Activated naive CD8-positive, alpha-beta T cell treated with anti-CD3 and anti-CD28 coated beads, Interleukin-2, amount 50 U/mL, for 24 hours (primary cell): ENCODE results near the gene PCDHGC4.

Source experiments
- ATAC-seq: fragments of 150-1000 bp; cut with Tn5 transposase; one replicate; pipeline ENCODE4 v1.10.0; 2021
- DNase-seq: peaks from one replicate; pipeline ENCODE4 v3.0.0; 2021
- H3K27ac Mint-ChIP-seq: one replicate; pipeline ENCODE4 v1.8.0; 2021; ENCODE audit warnings: mild to moderate bottlenecking, mixed read lengths
- H3K27me3 Mint-ChIP-seq: one replicate; pipeline ENCODE4 v1.8.0; 2021; ENCODE audit warnings: mixed read lengths
- H3K36me3 Mint-ChIP-seq: one replicate; pipeline ENCODE4 v1.8.0; 2021; ENCODE audit warnings: low read depth, mixed read lengths
- H3K4me1 Mint-ChIP-seq: one replicate; pipeline ENCODE4 v1.8.0; 2021; ENCODE audit warnings: mixed read lengths
- H3K4me3 Mint-ChIP-seq: one replicate; pipeline ENCODE4 v1.8.0; 2021; ENCODE audit warnings: mild to moderate bottlenecking, moderate library complexity, mixed read lengths
- H3K9me3 Mint-ChIP-seq: one replicate; pipeline ENCODE4 v1.8.0; 2021; ENCODE audit warnings: mixed read lengths

The PCDHGC4 gene

DNA sequence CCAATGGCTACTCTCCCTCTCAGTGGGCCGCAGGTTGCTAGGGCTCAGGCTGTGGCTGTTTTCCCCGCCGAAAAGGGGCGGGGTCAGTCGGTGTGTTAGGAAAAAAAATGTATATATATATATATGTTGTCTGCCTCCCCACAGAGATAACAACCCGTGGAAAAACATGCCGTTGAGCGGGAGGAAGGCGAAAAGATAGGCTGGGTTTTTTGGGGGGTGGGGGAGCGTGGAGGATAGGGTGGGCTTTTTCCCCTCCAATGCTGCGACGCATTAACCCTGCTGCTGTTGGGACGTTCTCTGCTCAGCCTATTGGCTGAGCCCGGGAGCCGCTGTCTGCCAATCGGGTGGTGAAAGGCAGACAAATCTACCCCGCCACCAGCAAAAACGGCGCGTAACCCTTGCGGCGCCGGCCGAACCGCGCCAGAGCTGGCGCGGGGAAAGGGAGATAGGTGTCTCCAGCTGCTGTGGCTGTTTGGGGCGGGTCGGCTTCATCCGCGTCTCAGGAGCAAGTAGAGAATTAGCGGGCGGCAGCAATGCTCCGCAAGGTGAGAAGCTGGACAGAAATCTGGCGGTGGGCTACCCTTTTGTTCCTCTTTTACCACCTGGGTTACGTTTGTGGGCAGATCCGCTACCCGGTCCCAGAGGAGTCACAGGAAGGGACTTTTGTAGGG, at the start of gene PCDHGC4:
TSS of gene PCDHGC4 (plus strand) at position 390 of the 671 bp plus-strand sequence. CDS start at position 534, 144 bp downstream.
- no peak for DNase-seq

DNA sequence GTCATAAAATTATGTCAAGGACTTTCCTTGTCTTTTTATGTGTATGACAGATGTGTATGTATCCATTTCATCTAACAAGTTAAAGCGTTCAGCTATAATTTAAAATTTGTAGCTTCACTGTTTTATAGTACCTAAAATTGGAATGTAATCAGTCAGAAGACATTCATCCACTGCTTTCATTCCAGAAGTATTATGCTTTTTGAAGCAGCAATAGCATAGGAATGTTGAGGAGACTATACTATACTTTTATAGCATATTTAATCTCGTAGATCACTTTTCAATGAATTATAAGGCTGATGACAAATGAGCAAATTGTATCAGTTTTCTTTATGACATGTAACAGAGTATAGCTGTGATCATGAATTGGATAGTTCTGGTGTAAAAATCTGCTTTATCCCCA, 47.6 kb upstream of the PCDHGC4 start:
- Mint-ChIP-seq H3K4me3 (no peak overlapping the region), H3K9me3 (peaks cover 15% of the 10 kb centered on the region), H3K4me1 (peaks cover 1% of the 10 kb centered on the region), H3K27me3 (peaks cover 38% of the 10 kb centered on the region), H3K36me3 (peaks cover 2% of the 10 kb centered on the region), H3K27ac (no peak overlapping the region)
- ATAC-seq (no peak), DNase-seq (no peak)

More for the DNA sequence above, at the start of gene PCDHGC4:
- ATAC-seq: peak; percentile 35
- Mint-ChIP-seq H3K9me3 (no peaks in the 10 kb centered on the region), H3K27me3 (peaks cover 85% of the 10 kb centered on the region), H3K4me3 (peak within 1 kb of the TSS; percentile 21), H3K36me3 (no peaks in the 10 kb centered on the region), H3K4me1 (peaks cover 6% of the 10 kb centered on the region), H3K27ac (no peak within 1 kb of the TSS)

DNA sequence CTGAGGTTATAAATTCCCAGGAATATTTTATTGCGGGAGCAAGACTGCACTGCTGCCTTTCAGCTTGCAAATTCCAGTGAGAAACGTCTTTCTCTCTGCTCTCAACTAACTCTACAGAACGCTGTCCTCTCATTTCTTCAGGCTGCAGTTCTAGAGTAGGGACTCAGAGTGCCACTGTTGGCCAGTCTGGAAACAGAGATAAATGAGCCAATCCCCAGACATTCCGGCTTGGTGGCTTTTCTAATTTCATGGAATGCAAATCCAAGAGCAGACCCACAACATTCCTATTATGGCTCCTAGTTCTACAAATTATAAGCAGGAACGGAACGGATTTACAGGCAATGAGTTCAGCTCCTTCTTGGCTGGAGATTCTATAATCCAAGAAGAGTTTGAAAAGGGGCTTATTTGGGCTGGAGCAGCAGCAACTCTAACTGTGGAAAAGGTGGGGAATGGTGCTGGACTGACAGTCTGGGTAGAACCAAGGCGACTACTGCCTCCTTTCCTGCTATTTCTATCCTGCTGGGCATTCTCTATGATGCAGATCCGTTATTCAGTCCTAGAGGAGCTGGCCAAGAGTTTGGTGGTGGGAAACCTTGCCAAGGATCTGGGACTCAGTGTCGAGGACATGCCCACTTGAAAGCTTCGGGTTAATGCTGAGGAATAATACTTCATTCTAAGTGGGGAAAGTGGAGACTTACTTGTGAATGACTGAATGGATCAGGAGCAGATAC, 45.3 kb upstream of the PCDHGC4 start:
- no peaks in the 10 kb centered on the region for H3K4me1 Mint-ChIP-seq
- H3K9me3 Mint-ChIP-seq: peaks cover 4% of the 10 kb centered on the region
- H3K36me3 Mint-ChIP-seq: no peaks in the 10 kb centered on the region
- ATAC-seq (no peak), DNase-seq (no peak)
- no peak overlapping the region for H3K27ac Mint-ChIP-seq
- H3K27me3 Mint-ChIP-seq: peaks cover 23% of the 10 kb centered on the region
- H3K4me3 Mint-ChIP-seq: no peak overlapping the region

DNA sequence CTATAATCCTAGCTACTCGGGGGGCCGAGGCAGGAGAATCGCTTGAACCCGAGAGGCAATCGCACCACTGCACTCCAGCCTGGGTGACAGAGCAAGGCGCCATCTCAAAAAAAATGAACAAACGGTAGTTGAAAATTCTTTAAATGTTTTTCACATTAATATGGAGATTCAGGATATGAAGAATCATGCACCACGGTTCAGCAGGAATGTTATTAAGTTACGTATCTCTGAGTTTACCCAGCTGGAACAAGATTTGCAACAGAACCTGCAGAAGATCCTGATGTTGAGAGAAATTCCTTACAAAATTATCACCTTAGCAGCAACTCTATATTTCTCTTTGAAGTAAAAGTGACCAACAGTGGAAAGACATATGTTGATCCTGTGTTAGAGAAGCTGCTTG, 44.5 kb upstream of the PCDHGC4 start:
- no peak for ATAC-seq
- no peak overlapping the region for H3K4me3 Mint-ChIP-seq
- DNase-seq: no peak
- peaks cover 4% of the 10 kb centered on the region for H3K9me3 Mint-ChIP-seq
- no peaks in the 10 kb centered on the region for H3K4me1 Mint-ChIP-seq
- no peak overlapping the region for H3K27ac Mint-ChIP-seq
- H3K36me3 Mint-ChIP-seq: no peaks in the 10 kb centered on the region
- peaks cover 25% of the 10 kb centered on the region for H3K27me3 Mint-ChIP-seq

DNA sequence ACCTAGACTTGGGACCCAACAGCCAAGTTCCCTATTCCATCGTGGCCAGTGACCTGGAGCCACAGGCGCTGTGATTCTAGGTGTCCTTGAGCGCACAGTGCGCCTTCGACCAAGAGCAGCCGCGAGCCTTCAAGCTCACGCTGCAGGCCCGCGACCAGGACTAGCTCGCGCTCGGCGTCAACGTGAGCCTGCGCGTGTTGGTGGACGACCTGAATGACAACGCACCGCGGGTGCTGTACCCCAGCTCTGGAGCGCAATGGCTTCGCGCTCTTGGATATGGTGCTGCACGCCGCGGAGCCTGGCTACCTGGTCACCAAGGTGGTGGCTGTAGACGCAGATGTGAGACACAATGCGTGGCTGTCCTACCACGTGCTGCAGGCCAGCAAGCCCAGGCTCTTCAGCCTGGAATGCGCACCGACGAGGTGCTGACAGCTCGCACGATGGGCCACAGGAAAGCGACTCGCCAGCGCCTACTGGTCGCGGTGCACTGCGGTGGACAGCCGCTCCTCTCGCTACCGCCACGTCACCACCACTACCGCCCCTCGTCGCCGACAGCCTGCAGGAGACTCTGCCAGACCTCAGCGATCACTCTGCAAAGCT, 43.2 kb upstream of the PCDHGC4 start:
- no peak overlapping the region for H3K4me3 Mint-ChIP-seq
- DNase-seq (no peak), ATAC-seq (no peak)
- no peaks in the 10 kb centered on the region for H3K4me1 Mint-ChIP-seq
- H3K36me3 Mint-ChIP-seq: no peaks in the 10 kb centered on the region
- peaks cover 4% of the 10 kb centered on the region for H3K9me3 Mint-ChIP-seq
- no peak overlapping the region for H3K27ac Mint-ChIP-seq
- H3K27me3 Mint-ChIP-seq: peaks cover 25% of the 10 kb centered on the region

DNA sequence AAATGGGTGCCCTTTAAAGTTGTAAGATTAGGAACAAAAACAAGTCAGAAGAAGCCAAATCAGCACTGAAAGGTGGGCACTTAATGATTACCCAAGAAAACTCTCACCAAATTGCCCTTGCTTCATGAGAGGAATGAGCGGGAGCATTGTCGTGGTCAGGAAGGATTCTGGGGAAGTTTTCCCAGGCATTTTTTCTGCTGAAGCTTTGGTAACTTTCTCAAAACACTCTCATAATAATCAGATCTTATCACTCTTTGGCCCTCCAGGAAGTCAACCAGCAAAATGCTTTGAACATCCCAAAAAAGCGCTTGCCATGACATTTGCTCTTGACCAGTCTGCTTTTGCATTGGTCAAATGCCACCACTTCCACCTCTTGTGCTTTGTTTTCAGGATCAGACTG, 19.5 kb upstream of the PCDHGC4 start:
- no peak overlapping the region for H3K27ac Mint-ChIP-seq
- H3K27me3 Mint-ChIP-seq: peaks cover 22% of the 10 kb centered on the region
- DNase-seq (no peak), ATAC-seq (no peak)
- H3K9me3 Mint-ChIP-seq: no peaks in the 10 kb centered on the region
- H3K36me3 Mint-ChIP-seq: no peaks in the 10 kb centered on the region
- H3K4me3 Mint-ChIP-seq: no peak overlapping the region
- no peaks in the 10 kb centered on the region for H3K4me1 Mint-ChIP-seq

DNA sequence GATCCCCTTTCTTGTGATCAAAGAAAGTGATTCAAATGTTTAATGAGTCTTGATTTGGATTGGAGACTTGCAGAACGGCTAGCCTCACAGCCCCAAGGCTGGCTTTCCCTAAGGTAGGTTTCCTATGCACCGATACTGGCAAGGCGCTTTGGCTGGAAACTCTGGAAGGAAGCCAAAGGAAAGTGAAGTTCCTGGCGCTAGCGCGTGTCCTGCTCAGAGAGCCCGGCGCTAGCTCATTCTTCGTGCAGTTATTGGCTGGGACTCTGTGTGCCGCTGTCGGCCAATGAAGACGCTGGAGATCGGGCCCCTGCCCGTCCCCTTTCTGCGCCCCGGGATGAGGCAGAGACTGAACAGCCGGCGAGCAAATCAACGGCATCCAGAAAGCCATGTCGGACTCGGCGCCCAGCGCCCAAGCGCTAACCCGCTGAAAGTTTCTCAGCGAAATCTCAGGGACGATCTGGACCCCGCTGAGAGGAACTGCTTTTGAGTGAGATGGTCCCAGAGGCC, 9.2 kb upstream of the PCDHGC4 start, which contains the start of gene PCDHGC3:
TSS of gene PCDHGC3 (plus strand) at position 342 of the 507 bp plus-strand sequence. CDS start at position 493, 151 bp downstream.
- ATAC-seq (peak; percentile 96), DNase-seq (peak; percentile 63)
- H3K9me3 Mint-ChIP-seq: no peaks in the 10 kb centered on the region

DNA sequence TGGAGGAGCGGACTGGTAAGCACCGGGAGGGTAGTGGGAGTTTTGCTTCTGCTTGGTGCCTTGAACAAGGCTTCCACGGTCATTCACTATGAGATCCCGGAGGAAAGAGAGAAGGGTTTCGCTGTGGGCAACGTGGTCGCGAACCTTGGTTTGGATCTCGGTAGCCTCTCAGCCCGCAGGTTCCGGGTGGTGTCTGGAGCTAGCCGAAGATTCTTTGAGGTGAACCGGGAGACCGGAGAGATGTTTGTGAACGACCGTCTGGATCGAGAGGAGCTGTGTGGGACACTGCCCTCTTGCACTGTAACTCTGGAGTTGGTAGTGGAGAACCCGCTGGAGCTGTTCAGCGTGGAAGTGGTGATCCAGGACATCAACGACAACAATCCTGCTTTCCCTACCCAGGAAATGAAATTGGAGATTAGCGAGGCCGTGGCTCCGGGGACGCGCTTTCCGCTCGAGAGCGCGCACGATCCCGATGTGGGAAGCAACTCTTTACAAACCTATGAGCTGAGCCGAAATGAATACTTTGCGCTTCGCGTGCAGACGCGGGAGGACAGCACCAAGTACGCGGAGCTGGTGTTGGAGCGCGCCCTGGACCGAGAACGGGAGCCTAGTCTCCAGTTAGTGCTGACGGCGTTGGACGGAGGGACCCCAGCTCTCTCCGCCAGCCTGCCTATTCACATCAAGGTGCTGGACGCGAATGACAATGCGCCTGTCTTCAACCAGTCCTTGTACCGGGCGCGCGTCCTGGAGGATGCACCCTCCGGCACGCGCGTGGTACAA, 8.5 kb upstream of the PCDHGC4 start:
- ATAC-seq (peak; percentile 15), DNase-seq (peak; percentile 10)
- Mint-ChIP-seq H3K4me1 (peaks cover 28% of the 10 kb centered on the region), H3K36me3 (peaks cover 1% of the 10 kb centered on the region), H3K4me3 (peak overlapping the region; percentile 84), H3K9me3 (no peaks in the 10 kb centered on the region), H3K27me3 (peaks cover 58% of the 10 kb centered on the region), H3K27ac (no peak overlapping the region)

More for the DNA sequence above, 9.2 kb upstream of the PCDHGC4 start, which contains the start of gene PCDHGC3:
- Mint-ChIP-seq H3K27ac (no peak within 1 kb of the TSS), H3K27me3 (peaks cover 52% of the 10 kb centered on the region), H3K36me3 (peaks cover 1% of the 10 kb centered on the region), H3K4me3 (peak within 1 kb of the TSS; percentile 84), H3K4me1 (peaks cover 28% of the 10 kb centered on the region)

DNA sequence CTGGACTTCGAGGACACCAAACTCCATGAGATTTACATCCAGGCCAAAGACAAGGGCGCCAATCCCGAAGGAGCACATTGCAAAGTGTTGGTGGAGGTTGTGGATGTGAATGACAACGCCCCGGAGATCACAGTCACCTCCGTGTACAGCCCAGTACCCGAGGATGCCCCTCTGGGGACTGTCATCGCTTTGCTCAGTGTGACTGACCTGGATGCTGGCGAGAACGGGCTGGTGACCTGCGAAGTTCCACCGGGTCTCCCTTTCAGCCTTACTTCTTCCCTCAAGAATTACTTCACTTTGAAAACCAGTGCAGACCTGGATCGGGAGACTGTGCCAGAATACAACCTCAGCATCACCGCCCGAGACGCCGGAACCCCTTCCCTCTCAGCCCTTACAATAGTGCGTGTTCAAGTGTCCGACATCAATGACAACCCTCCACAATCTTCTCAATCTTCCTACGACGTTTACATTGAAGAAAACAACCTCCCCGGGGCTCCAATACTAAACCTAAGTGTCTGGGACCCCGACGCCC, 7.7 kb upstream of the PCDHGC4 start:
- Mint-ChIP-seq H3K4me3 (peak overlapping the region; percentile 84), H3K27ac (no peak overlapping the region), H3K36me3 (peaks cover 1% of the 10 kb centered on the region), H3K4me1 (peaks cover 28% of the 10 kb centered on the region), H3K27me3 (peaks cover 61% of the 10 kb centered on the region), H3K9me3 (no peaks in the 10 kb centered on the region)
- ATAC-seq (no peak), DNase-seq (no peak)

DNA sequence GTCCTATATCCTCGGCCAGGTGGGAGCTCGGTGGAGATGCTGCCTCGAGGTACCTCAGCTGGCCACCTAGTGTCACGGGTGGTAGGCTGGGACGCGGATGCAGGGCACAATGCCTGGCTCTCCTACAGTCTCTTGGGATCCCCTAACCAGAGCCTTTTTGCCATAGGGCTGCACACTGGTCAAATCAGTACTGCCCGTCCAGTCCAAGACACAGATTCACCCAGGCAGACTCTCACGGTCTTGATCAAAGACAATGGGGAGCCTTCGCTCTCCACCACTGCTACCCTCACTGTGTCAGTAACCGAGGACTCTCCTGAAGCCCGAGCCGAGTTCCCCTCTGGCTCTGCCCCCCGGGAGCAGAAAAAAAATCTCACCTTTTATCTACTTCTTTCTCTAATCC, 7.0 kb upstream of the PCDHGC4 start:
- H3K27ac Mint-ChIP-seq: no peak overlapping the region
- H3K9me3 Mint-ChIP-seq: no peaks in the 10 kb centered on the region
- peaks cover 28% of the 10 kb centered on the region for H3K4me1 Mint-ChIP-seq
- peaks cover 1% of the 10 kb centered on the region for H3K36me3 Mint-ChIP-seq
- DNase-seq (no peak), ATAC-seq (no peak)
- peaks cover 67% of the 10 kb centered on the region for H3K27me3 Mint-ChIP-seq
- no peak overlapping the region for H3K4me3 Mint-ChIP-seq

DNA sequence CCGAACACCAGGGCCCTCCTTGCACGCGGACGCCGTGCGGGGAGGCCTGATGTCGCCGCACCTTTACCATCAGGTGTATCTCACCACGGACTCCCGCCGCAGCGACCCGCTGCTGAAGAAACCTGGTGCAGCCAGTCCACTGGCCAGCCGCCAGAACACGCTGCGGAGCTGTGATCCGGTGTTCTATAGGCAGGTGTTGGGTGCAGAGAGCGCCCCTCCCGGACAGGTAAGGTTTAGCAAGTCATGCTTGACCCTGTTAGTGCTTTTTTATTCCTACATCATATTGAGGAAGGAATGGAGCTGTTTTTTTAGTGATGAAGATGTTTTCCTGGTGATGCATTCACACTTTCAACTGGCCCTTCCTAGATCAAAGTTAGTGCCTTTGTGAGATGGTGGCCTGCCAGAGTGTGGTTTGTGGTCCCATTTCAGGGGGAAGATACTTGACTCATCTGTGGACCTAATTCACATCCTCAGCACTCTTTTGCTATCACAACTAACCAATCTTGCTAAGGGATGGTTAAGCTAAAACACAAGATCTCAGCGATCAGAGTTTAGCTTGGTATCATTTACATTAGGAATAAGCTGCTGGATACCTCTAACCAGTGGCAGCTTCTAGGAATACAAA, 6.4 kb upstream of the PCDHGC4 start:
- DNase-seq (no peak), ATAC-seq (no peak)
- Mint-ChIP-seq H3K27ac (no peak overlapping the region), H3K36me3 (peaks cover 1% of the 10 kb centered on the region), H3K4me1 (peaks cover 28% of the 10 kb centered on the region), H3K9me3 (no peaks in the 10 kb centered on the region), H3K4me3 (no peak overlapping the region), H3K27me3 (peaks cover 74% of the 10 kb centered on the region)

DNA sequence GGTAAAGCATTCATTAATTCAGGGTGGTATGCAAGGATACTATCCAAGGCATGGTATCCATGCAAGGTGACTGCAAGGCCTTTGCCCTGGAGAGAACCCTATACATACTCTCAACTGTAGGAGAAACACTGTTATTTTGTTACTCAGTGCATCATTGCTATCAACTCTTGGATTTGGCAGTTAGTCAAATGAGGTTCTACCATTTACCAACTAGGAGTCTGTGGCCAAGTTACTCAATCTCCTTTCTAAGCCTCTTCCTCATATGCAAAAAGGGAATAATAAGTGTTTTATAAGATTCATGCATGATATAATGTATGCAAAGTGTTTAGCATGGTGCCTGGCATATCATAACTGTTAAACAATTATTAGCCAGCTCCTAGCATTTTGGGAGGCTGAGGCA, 5.1 kb upstream of the PCDHGC4 start:
- no peak overlapping the region for H3K27ac Mint-ChIP-seq
- H3K9me3 Mint-ChIP-seq: no peaks in the 10 kb centered on the region
- ATAC-seq (no peak), DNase-seq (no peak)
- H3K27me3 Mint-ChIP-seq: peaks cover 84% of the 10 kb centered on the region
- H3K36me3 Mint-ChIP-seq: peaks cover 1% of the 10 kb centered on the region
- no peak overlapping the region for H3K4me3 Mint-ChIP-seq
- peaks cover 30% of the 10 kb centered on the region for H3K4me1 Mint-ChIP-seq

DNA sequence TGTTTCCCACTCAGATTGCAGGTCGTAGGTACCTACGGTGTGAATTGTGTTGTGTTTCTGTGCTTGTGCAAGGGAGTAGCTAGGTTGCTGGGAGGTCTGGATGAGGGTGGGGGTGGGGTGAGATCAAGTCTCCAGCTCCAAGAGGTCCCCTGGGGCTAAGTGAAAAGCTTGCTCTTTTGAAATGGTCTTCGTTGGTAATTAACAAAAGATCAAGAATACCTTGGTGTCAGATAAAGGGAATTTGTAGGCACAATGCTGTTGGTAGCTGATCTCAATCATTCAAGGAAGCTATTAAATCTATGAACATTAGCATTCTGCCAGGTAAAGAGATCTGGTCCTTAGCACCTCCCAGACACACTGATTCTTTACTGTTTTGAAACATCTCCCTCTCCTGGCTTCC, 928 bp upstream of the PCDHGC4 start:
- peaks cover 6% of the 10 kb centered on the region for H3K4me1 Mint-ChIP-seq
- peaks cover 83% of the 10 kb centered on the region for H3K27me3 Mint-ChIP-seq
- no peaks in the 10 kb centered on the region for H3K36me3 Mint-ChIP-seq
- H3K27ac Mint-ChIP-seq: no peak overlapping the region
- ATAC-seq: no peak
- DNase-seq: no peak
- no peaks in the 10 kb centered on the region for H3K9me3 Mint-ChIP-seq
- no peak overlapping the region for H3K4me3 Mint-ChIP-seq

DNA sequence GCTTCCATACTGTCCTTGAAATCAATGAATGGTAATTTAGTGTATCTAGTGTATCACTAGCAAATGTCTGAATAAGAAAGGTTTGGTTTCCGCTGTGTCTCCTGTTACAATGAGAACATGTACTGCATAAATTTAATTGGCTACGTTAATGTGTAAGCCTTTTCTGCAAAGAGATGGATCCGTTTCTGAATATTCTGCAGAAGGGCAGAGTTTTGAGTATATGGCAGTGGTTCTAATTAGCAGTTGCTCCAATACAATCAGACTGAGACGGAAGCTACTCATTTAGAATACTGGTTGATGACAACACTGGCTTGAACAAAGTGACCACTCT, 555 bp upstream of the PCDHGC4 start:
- ATAC-seq (no peak), DNase-seq (no peak)
- no peaks in the 10 kb centered on the region for H3K36me3 Mint-ChIP-seq
- no peak overlapping the region for H3K4me3 Mint-ChIP-seq
- peaks cover 85% of the 10 kb centered on the region for H3K27me3 Mint-ChIP-seq
- H3K27ac Mint-ChIP-seq: no peak overlapping the region
- H3K9me3 Mint-ChIP-seq: no peaks in the 10 kb centered on the region
- peaks cover 6% of the 10 kb centered on the region for H3K4me1 Mint-ChIP-seq
